ENCODE measurements around the gene UBE2K.

DNA sequence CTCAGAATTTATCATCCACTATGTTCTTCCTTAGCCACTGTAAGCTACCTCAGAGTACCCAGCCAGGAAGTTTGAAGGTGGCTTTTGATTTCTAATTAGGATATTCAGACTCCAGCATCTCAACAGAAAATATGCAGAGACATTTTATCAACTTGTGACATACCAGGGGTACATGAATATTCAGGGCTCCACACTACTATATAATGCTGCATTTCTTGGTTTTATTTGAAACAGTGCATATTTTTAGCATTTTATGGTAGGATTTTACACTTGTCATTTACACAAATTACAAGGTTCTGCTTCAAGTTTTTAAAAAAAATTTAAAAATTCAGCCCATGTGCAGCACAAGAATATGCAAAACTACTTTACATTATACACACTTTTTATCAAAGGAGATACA lies 124.7 kb downstream of the UBE2K start:
- TF ChIP-seq EZH2phosphoT487 (IDR thresholded peaks at IDR 0.05; ENCODE audit: insufficient read depth, low read depth) = no peak
- TF ChIP-seq EZH2 (IDR thresholded peaks at IDR 0.05; ENCODE audit: insufficient read depth, poor library complexity, severe bottlenecking) = no peak
